HUDEP-2 (cell line): ENCODE results near the gene MAOA.
"Not testable (repeated sequence)": the region's sequence is repeated elsewhere in the genome, so short reads cannot be mapped to it uniquely, and the experiment has no call there.

Experiments used
- DNase-seq, 76 experiments: peaks; one replicate each; lab custom pipeline; 2025; ENCODE audit not compliant: unreplicated experiment in 76 of 76; lab: John Stamatoyannopoulos, UW

The MAOA gene

DNA sequence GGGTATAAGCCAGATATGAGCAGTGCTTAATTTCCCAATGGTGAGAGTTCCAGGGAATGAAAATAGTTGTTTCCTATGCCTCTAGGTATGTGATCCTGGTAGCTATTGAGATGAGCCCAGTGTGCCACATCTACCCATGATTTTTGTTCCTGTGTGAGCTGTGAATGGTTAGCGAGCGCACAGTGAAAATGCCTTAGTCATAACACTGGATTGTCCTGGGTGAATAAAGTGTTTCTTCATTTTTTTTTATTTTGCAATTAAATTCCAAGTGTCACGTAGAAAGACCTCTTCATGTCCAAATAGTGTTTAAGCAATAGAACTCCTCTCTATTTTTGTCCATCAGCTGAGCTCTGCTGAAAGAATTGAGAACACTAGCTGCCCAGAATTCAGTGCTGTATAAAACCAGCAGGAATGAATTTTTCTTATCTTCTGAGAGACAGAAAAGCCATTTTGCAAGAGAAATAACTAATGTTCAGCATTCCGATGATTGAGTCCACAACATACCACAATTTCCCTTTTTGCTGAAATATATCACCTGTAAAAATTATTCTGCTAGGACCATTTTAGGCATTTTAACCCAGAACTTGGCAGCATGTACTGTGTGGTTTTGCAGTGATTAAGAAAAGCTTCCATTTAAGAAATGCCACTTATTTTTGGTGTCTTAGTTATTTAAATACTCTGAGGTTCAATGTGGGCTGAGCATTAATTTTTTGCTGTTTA, 5.6 kb downstream of the MAOA start:
- no peak for DNase-seq

DNA sequence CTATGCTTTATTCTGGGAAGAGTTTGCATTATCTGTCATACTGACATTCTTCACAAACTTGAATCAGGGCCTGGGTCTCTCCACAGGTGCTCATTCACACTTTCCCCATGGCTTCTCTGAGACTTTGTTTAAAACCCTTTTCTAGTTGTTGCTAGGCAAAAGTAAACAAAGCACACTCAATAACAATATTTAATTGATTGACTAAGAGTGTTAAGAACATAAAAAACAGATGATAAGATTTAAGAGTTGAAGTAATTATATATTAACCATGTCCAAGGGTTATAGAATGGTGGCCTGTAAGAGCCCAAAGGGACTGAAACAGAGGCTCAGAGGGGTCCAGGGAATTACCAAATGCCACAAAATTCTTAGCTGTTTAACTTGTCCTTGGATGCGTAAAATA, 7.1 kb downstream of the MAOA start:
- DNase-seq = no peak

DNA sequence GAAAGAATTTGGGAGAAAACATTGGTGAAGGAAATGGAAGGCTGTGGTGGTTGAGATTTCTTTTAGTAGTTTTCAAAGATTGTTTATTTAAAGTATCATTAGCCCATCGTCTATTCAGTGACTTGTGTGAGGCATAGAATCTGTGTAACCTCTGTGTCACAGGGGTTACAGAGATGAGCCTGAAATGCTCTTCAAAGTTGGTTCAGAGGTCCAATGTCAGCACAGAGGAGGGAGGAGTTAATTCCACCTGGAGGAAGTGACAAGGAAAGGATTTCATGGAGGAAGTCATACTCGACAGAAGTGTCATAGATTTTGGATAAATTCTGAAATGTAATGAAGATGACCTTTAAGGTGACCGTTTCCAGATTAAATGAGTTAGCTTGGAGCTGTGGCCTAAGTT, 8.2 kb downstream of the MAOA start:
- DNase-seq = no peak

DNA sequence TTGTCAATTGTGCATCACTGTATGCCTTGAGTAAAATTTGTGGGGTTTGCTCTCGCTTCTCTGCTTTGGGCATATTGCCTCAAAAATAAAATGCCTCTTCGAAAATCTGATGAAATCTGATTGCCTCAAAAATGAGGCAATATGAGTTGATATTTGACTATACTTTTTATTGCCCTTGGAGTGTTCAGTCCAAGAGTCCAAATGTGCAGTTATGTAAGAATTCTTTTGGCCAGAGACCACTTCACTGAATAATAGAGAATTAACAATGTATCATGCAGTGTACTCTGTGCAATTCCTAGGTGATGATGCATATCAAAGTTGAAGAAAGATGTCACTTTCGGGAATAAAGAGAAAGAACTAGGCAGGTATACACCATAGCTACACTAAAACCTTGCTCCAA, 8.6 kb downstream of the MAOA start:
- no peak for DNase-seq

DNA sequence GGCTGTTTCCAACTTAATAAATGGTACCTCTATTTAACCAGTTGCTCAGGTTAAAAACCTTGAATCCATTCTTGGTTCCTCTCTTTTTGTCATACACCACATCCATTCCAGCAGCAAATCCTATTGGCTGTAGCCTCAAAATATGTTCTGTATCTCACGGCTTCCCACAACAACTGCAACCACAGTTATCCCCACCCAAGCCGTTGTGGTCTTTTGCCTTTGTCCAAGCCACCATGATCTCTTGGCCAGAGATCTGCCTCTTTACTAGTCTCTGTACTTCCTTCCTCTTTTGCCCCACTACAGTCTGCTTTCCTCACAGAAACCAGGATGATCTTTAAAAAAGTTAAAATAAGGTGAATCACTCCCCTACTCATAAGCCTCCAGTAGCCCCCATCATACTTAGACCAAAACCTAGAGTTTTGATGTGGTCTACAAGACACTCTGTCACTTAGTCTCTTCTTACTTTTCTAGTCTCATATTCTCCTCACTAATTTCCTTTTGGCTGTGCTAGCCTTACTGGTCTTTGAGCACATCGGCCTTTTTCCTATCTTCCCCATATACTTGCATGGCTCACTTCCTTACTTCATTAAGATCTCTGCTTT, 10.3 kb downstream of the MAOA start:
- DNase-seq = no peak

DNA sequence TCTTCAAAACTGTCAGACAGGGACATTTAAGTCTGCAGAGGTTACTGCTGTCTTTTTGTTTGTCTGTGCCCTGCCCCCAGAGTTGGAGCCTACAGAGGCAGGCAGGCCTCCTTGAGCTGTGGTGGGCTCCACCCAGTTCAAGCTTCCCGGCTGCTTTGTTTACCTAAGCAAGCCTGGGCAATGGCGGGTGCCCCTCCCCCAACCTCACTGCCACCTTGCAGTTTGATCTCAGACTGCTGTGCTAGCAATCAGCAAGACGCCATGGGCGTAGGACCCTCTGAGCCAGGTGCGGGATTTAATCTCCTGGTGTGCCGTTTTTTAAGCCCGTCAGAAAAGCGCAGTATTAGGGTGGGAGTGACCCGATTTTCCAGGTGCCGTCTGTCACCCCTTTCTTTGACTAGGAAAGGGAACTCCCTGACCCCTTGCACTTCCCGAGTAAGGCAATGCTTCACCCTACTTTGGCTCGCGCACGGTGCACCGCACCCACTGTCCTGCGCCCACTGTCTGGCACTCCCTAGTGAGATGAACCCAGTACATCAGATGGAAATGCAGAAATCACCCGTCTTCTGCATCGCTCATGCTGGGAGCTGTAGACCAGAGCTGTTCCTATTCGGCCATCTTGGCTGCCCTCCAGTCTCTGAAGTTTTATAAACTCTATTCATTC, 20.0 kb downstream of the MAOA start:
- DNase-seq = not testable (repeated sequence)

DNA sequence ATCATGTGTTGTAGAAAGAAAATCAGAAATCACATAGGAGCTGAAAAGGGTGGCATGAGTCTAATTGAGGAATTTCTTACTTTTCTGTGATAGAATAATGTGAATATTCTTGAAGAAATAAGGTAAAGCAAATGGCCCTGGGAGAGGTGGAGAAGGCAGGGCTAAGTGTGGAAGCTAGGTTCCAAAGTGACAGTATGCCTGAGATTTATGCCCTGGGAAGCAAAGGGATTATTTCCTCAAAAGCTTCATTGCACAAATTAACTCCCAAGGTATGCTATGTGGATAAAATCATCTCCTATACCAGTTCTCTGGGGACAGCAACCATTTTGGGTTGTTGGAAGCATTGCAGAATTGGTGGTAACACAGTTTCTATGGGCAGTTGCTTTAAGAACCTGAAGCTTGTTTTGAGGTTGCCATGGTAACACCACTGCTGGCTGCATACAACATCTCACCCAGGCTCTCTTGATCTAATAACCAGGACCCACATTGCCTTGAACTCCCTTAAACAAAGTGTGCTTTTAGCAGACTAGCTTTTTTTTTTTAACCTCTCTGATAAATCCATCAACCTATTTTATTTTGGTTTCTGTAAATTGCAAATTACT, 21.0 kb downstream of the MAOA start:
- no peak for DNase-seq

DNA sequence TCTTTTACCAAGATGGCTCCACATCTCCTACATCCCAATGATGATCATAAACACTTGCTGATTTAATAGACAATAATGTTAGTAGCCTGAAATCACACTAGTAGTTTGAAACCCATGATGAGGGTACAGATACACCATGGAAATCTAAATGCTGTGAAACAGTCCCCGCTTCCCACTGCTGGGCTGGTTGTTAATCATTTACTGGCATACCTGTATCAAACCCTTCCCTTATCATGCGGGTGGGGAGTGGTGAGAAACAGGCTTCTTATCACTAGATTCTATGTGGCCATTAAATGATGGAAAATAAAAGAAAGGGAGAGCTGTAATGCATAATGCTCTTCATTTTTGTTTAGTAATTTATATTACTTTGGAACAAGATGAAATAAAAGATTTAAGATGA, 21.9 kb downstream of the MAOA start:
- DNase-seq = no peak

DNA sequence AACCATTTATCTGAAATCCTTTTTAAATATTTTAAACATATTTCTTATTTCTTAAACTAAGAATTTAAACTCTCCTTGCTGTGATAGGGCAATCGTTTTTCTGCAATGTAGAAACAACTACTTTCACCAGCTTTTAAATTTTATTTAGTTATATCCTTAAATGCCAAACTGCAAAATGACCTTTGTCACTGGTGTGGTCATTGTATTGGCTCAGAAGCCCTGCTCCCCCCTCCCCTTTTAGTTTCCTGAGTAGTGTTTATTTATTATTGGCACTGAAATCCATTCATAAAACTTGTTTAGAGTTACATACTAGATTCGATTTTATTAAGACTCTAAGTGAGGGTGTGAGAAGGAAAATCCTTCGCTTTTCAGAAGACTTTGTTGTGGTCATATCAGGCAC, 23.0 kb downstream of the MAOA start:
- DNase-seq = no peak

DNA sequence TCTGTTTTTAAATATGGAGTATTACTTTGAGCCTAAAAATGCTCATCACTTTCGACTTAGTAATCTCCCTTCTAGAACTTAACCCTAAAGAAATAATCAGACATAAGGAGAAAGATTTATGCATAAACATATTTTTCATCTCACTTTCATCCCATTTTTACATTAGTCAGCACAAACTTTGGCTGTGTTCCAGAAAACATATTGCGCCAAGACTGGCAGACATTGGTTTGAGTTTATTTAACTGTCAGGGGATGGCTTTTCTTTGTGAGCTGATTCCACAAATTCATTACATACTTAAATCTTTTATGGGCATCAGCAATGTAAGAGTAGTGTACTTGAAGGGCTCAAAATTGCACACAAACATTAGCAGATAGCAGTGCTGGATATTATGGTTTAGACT, 23.7 kb downstream of the MAOA start:
- no peak for DNase-seq

DNA sequence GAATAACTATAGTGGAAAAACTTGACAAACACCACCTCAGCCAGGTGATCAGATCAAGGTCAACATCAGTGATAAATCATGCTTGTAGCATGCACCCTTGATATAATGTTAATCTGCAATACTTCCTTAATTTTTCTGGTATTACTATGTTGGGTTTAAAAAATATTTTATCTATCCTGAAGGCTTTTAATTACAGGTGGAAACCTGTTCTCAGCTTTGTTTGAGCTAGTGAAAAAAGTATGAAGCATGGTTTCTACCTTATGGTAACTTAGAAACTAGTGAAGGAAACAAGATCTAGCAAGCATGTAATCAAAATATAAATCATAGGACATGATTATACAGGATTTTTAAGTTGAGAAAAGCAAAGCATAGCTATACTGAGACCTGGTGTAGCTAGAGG, 26.6 kb downstream of the MAOA start:
- no peak for DNase-seq

DNA sequence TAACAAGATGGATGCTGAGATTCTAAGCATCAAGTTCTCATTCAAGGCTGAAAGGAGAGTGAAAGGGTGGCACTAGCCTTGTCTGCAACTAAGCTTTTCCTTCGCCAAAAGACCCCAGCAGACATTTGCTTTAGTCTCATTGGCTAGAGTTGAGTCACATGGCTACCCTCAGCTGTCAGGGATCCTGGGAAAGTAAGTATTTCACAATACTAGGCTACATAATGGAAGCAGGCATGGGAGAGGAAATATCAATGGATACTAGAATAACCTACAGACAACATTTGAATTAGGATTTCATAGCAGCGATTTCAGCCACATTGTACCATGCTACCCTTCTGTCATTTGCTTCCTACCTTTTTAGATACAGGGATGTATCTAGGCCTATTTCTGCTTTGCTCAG, 29.1 kb downstream of the MAOA start:
- no peak for DNase-seq

DNA sequence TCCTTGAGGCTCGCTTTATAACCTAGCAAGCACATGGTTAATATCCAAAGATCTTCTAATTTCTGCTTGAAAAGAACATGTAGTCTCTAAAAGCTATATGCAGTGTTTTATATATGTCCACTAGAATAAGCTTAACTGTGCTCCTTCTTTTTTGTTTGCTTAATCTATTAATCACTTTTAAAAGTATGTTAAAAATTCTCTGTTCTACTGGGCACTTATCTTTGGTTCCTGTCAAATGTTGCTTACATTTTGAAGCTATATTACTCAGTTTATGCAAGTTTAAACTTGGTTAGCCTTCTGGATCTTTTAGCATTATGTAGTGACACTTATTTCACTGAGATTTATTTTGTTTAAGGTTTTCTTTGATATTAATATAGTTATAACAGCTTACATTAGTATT, 32.5 kb downstream of the MAOA start:
- no peak for DNase-seq

DNA sequence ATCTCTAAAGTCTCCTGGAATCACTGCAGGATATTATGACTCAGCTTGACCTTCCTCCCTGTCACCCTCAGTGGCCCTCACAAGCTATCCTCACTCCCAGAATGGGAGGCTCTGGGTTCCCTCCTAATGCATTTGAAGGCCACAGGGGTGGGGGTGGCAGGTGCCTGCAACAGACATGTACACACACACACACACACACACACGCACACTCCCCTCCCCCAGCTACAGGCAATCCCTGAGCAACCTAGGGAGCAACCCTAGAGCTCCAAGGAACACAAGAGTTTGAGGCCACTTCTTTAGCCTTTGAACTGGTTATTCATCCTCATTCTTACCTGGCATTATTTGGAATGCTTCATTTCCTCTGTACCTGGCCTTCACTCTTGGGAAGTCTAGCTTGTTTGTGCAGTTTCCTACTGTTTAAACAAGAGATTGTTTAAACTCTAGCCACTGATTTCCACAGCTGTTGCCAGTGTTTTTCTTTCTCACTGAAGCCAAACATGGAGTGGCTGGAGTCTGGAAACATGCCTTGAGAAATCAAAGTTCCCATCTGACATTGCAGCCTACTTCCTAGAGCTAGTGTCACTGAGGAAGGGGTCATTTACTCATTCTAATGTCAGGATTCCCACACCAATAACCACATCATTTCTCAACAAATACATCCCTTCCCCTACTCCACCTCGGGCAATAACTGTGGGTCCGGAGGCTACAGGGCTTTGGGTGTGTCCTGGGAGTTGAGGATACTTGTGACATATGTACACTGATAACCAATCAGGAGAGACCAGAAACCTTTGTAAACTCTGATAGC, 37.7 kb downstream of the MAOA start:
- DNase-seq = no peak

DNA sequence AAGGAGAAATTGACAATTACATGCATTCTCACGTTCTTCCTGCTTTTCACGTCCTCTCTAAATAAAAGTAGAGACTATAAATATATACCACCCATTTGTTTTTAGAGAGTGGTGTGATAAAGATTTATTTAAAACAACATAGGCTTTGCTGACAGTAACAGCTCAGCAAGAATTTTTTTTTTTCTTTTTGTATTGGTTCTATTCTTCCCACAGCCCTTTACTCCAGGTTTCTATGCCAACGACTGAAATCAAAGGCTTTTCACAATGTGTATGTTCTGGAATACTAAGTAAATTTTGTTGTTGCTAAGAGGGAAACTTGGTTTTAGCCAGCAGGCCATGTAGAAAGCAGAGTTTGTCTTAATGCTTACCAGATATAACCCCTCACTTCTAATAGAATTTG, 43.4 kb downstream of the MAOA start:
- DNase-seq = no peak

DNA sequence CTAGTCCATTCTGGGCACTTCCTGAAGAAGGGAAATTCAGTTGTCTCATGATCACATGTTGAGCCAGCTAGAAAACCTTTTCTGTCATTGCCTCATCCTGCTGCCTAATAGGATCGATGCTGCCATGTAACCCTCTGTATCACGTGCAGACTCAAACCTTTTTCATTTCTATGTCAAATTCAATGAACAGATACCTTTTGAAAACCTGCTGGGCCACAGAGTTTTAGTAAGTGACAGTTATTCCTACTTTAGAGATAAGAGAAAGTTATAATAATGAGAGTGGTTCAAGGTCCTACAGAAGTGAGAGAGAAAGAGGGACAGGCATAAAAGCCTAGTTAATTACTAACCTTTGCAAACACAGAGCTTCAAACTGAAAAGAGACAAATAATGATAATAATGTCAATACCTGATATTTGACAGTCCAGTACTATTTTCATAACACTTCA, 46.0 kb downstream of the MAOA start:
- DNase-seq = no peak

DNA sequence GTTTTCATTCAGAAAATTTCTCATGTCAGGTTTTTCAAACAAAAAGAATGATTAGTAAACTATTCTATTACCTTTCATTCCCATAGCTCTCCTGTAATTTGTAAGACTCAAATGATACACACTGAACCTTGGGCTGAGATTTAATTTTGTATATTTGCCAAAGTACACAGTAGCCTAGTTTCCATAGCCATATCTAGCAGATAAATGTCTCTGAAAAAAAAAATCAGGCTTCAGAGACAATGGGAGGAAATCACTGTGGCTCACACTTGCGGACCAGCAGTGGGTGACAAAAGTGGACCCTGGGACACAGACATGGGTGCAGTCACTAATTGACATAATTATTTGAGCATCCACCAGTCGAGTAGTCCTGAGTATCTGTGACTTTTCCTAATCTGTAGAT, 46.6 kb downstream of the MAOA start:
- DNase-seq = no peak

DNA sequence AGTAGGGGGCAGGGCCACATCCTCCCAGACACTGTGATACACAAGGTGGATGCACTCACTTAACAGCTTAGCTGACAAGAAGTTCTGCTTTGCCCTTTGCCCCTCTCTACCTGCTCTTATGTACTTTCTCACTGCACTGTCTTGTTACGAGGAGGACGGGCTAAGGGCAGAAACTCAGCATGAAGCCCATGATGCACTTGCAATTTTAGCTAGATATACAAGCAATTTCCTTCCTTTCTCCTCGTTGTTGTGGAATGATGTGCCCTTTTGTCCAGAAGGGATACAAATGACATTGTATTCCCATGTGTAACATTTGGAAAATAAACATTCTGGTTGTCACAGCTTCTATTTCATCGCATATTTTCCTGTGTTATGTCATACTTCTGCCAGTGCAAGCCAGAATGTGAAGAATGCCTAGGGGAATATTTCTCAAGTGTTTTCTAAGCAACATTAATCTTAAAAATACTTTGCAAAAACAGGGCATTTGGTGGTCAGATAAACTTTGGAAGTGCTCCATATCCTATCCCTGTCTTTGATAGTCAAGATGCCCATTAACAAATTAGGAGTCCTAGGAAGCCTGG, 47.2 kb downstream of the MAOA start:
- DNase-seq = no peak

DNA sequence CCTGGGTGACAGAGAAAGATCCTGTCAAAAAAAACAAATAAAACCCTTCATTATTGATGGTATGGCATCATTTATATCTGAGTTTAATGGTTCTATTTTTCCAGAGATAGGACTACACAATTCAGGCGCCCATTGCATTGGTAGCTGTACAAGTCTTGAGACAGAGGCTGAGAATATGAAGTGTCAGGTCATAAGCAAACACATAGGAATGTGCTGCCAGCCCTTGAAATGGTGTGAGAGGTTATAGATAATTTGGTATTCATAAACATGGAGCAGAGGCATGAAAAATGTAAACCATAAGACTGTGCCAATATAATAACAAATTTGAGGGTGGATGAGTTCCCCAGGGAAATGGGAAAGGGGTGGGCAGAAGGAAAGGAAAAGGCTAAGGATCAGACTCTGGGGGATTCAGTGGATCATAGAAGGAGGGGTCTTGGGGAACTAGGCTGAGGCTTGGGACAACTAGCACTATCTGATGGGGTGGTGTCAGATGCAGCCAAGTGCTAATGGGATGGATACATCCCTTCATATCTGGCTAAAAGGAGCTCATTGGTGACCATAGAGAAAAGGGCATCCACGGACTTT, 50.8 kb downstream of the MAOA start:
- no peak for DNase-seq

DNA sequence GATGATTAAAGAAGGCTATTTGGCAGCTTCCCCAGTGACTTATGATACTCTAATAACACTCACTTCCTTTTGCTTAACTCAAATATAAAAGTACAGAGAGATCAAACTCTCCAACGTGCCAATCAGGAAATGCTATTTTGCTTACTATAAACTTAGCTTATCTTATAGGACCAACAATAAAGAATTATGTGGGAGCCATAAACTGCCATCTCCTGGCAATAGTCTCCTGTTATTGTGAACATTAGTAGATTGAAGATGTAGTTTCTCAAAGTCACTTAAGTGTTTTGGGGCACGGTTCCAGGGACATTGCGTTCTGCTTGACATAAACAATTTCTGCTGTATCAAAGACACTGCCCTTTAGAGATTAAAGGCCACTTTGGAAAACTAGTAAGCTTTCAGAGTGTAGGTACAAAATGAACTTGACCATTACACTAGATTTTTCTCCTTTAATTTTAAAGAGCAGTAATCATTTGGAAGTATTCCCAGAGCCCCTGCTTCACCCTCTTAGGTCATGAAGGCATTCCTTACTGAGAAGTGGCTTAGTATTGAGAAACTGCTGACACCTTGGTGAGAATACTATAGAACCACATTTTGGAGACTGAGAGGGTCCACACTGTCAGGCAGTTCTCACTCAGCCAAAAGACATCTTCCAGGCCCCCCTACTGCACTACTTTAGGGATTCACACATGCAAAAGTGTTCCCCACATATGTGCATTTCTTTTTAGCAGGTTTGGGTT, 51.9 kb downstream of the MAOA start:
- no peak for DNase-seq
